Renal cortical epithelial cell (primary cell): ENCODE measurements around the gene SARS1. TPM values are rescaled to one million over a fixed set of nuclear protein-coding genes. Genes with fewer than 3 reads are reported as not detected.

Source experiments
- DNase-seq: peaks from one replicate; pipeline ENCODE4 v3.0.0-alpha.2; 2011; ENCODE audit warnings: low read depth
- total RNA-seq: library from RNA; depleted of rRNA; stranded (reverse); fragments of >200 nt; gene quantifications from 2 replicates; pipeline ENCODE4 v1.2.3, GENCODE V29; 2014

Gene SARS1
- total RNA-seq, 1 donor from 2014 or later, result 223 TPM

GRCh38 chr1:109261578-109261977, 47.9 kb downstream of the SARS1 start:
- DNase-seq, result no peak

GRCh38 chr1:109262231-109263055, 48.7 kb downstream of the SARS1 start:
- no peak for DNase-seq

GRCh38 chr1:109263234-109263596, 49.5 kb downstream of the SARS1 start:
- no peak for DNase-seq

GRCh38 chr1:109263597-109264378, 50.1 kb downstream of the SARS1 start:
- DNase-seq, result peak; percentile 80

GRCh38 chr1:109264379-109264755, 50.6 kb downstream of the SARS1 start:
- no peak for DNase-seq

GRCh38 chr1:109265016-109265415, 51.3 kb downstream of the SARS1 start:
- DNase-seq, result no peak

GRCh38 chr1:109265741-109266330, 52.1 kb downstream of the SARS1 start:
- DNase-seq, result no peak

GRCh38 chr1:109266965-109267364, 53.2 kb downstream of the SARS1 start:
- DNase-seq, result no peak

- DNase-seq, result no peak
These were observed 54.1 kb downstream of the SARS1 start for GRCh38 chr1:109267743-109268300.

GRCh38 chr1:109268431-109269211, 54.9 kb downstream of the SARS1 start:
- no peak for DNase-seq

- DNase-seq, result no peak
These were observed 55.7 kb downstream of the SARS1 start for GRCh38 chr1:109269212-109269980.

GRCh38 chr1:109269981-109270622, 56.4 kb downstream of the SARS1 start:
- DNase-seq, result no peak

- no peak for DNase-seq
These were observed 57.1 kb downstream of the SARS1 start for GRCh38 chr1:109270623-109271317.

GRCh38 chr1:109271458-109271857, 57.7 kb downstream of the SARS1 start:
- no peak for DNase-seq

- no peak for DNase-seq
These were observed 58.5 kb downstream of the SARS1 start for GRCh38 chr1:109272021-109272799.

- DNase-seq, result no peak
These were observed 59.3 kb downstream of the SARS1 start for GRCh38 chr1:109272831-109273547.

GRCh38 chr1:109273570-109274288, 60.0 kb downstream of the SARS1 start:
- no peak for DNase-seq
